Measurements from ENCODE around the gene LSM14B. TPM values are rescaled to one million over a fixed set of nuclear protein-coding genes. Genes with fewer than 3 reads are reported as not detected.

The LSM14B gene
- total RNA-seq, 1 donor from 2014 or later = 35.1 TPM

GRCh38 chr20:62131560-62132320, 9.5 kb downstream of the LSM14B start:
- intact Hi-C loops (cut with DNase I) = loop anchor here (10.0 kb wide), 1 partner anchor 107 kb away; no protein-coding TSS in a partner anchor

GRCh38 chr20:62132421-62132820, 10.1 kb downstream of the LSM14B start:
- TF ChIP-seq CTCF (IDR thresholded peaks at IDR 0.05) = no peak
- ATAC-seq = peak; percentile 61
- Histone ChIP-seq H3K4me1 (peaks cover 21% of the 10 kb centered on the region), H3K9me3 (no peaks in the 10 kb centered on the region), H3K27ac (peak overlapping the region; percentile 80), H3K27me3 (no peaks in the 10 kb centered on the region), H3K4me3 (peak overlapping the region; percentile 8), H3K36me3 (peaks cover 100% of the 10 kb centered on the region)
- no peak for DNase-seq
- intact Hi-C loops (cut with DNase I) = loop anchor here (10.0 kb wide), 1 partner anchor 108 kb away; no protein-coding TSS in a partner anchor

More at GRCh38 chr20:62131560-62132320, 9.5 kb downstream of the LSM14B start:
- peaks cover 100% of the 10 kb centered on the region for H3K36me3 ChIP-seq
- no peak for TF ChIP-seq CTCF (IDR thresholded peaks at IDR 0.05)
- DNase-seq = no peak
- H3K9me3 ChIP-seq = no peaks in the 10 kb centered on the region
- ATAC-seq = no peak
- no peak overlapping the region for H3K4me3 ChIP-seq
- no peaks in the 10 kb centered on the region for H3K27me3 ChIP-seq
- H3K4me1 ChIP-seq = peaks cover 21% of the 10 kb centered on the region
- H3K27ac ChIP-seq = peak overlapping the region; percentile 80

GRCh38 chr20:62133051-62133845, 11.0 kb downstream of the LSM14B start:
- DNase-seq (peak; percentile 79), ATAC-seq (peak; percentile 77)
- H3K9me3 ChIP-seq = no peaks in the 10 kb centered on the region
- no peak for TF ChIP-seq CTCF (IDR thresholded peaks at IDR 0.05)
- H3K27me3 ChIP-seq = no peaks in the 10 kb centered on the region
- peak overlapping the region; percentile 80 for H3K27ac ChIP-seq
- intact Hi-C loops (cut with DNase I) = loop anchor here (10.0 kb wide), 1 partner anchor 108 kb away; no protein-coding TSS in a partner anchor
- peaks cover 100% of the 10 kb centered on the region for H3K36me3 ChIP-seq
- H3K4me1 ChIP-seq = peaks cover 21% of the 10 kb centered on the region
- peak overlapping the region; percentile 8 for H3K4me3 ChIP-seq

GRCh38 chr20:62133864-62134263, 11.6 kb downstream of the LSM14B start:
- TF ChIP-seq CTCF (IDR thresholded peaks at IDR 0.05) = no peak
- Histone ChIP-seq H3K4me3 (no peak overlapping the region), H3K27me3 (no peaks in the 10 kb centered on the region), H3K9me3 (no peaks in the 10 kb centered on the region), H3K27ac (peak overlapping the region; percentile 51), H3K4me1 (peaks cover 21% of the 10 kb centered on the region), H3K36me3 (peaks cover 100% of the 10 kb centered on the region)
- intact Hi-C loops (cut with DNase I) = loop anchor here (10.0 kb wide), 1 partner anchor 109 kb away; no protein-coding TSS in a partner anchor
- DNase-seq = no peak
- ATAC-seq = no peak

- H3K4me1 ChIP-seq = peaks cover 21% of the 10 kb centered on the region
- H3K27ac ChIP-seq = peak overlapping the region; percentile 51
- H3K9me3 ChIP-seq = no peaks in the 10 kb centered on the region
- no peak overlapping the region for H3K4me3 ChIP-seq
- H3K27me3 ChIP-seq = no peaks in the 10 kb centered on the region
- DNase-seq (no peak), ATAC-seq (peak; percentile 29)
- peaks cover 100% of the 10 kb centered on the region for H3K36me3 ChIP-seq
- no peak for TF ChIP-seq CTCF (IDR thresholded peaks at IDR 0.05)
- intact Hi-C loops (cut with DNase I) = loop anchor here (10.0 kb wide), 1 partner anchor 110 kb away; no protein-coding TSS in a partner anchor
Observed at GRCh38 chr20:62134735-62135231, 12.5 kb downstream of the LSM14B start.
